ENCODE measurements around the gene MAP4K4. TPM values are rescaled to one million over a fixed set of nuclear protein-coding genes. Genes with fewer than 3 reads are reported as not detected.
A peak's percentile ranks its signal among the peaks of the same experiment; 100 is the strongest.

The MAP4K4 gene
- polyA plus RNA-seq, 3 donors, result 5.3 to 66.9 (median 8.7) TPM

DNA sequence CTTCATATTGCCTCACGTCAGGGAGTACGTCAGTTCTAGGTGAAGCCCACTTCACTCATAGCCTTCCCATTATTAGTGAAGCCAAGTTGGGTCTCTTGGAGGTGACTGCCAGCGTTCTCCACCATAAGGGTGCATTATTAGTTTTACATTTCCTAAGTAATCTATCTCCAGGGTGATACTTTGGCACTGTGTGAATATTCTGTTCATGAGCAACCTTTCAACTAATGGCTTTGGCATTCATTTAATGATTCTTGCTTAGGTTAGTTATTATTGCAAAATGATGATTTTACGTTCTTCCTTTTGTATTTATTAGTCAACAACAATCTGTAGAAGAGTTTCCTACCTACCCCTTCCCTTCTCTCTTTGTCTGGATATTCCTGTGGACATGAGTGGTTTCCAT is 97.5 kb downstream of the MAP4K4 start:
- H3K27me3 ChIP-seq (ENCODE audit: control insufficient read depth in 2 of 2, insufficient read depth in 2 of 2, low read length in 2 of 2), result no peaks in the 10 kb centered on the region
- intact Hi-C loops (cut with micrococcal nuclease), result no loop called here
- WGBS (ENCODE audit: insufficient coverage), result no CpG with 5 or more reads among the region's 4 CpGs
- no peak overlapping the region for H3K4me2 ChIP-seq (replicated peaks; ENCODE audit: extremely low read depth, low read length, poor library complexity, severe bottlenecking)
- H3K79me2 ChIP-seq (ENCODE audit: insufficient read depth, low read length), result peaks cover 95% of the 10 kb centered on the region
- no peak overlapping the region for H2AFZ ChIP-seq (ENCODE audit: insufficient read depth, low read depth, low read length, poor library complexity, severe bottlenecking)
- peaks cover 0 to 1% (median 0%) of the 10 kb centered on the region in 7 donors for H3K9me3 Mint-ChIP-seq
- no peak for DNase-seq
- H3K9me3 ChIP-seq (replicated peaks in 1 of 2; ENCODE audit: control insufficient read depth in 1 of 2, insufficient read depth in 1 of 2, low read length in 2 of 2), result no peaks in the 10 kb centered on the region
- H4K20me1 ChIP-seq (ENCODE audit: insufficient read depth, low read length), result peaks cover 100% of the 10 kb centered on the region
- H3K36me3 Mint-ChIP-seq, result peaks cover 25 to 26% of the 10 kb centered on the region in 2 donors
- no peak overlapping the region for H3K4me3 ChIP-seq (replicated peaks in 1 of 3; ENCODE audit: low read depth in 2 of 3, low read length in 3 of 3)
- H3K27ac ChIP-seq (ENCODE audit: low read depth in 1 of 2, low read length in 2 of 2), result no peak overlapping the region
- H3K27me3 Mint-ChIP-seq (ENCODE audit: low read depth in 3 of 3), result peaks cover 0 to 2% (median 0%) of the 10 kb centered on the region in 3 donors
- peaks cover 5 to 26% of the 10 kb centered on the region in 2 donors for H3K36me3 ChIP-seq (replicated peaks in 1 of 2; ENCODE audit: control insufficient read depth in 1 of 2, insufficient read depth in 2 of 2, low read length in 2 of 2)
- no peaks in the 10 kb centered on the region for H3K4me1 ChIP-seq (ENCODE audit: control insufficient read depth in 1 of 2, insufficient read depth in 2 of 2, low read length in 2 of 2)
- H3K4me1 Mint-ChIP-seq, result peaks cover 29% of the 10 kb centered on the region
- no peak overlapping the region for H3K27ac Mint-ChIP-seq
- no peak overlapping the region for H3K4me3 Mint-ChIP-seq
- H3K9ac ChIP-seq (ENCODE audit: insufficient read depth, low read length, poor library complexity, severe bottlenecking), result no peak overlapping the region
- TF ChIP-seq CTCF (IDR thresholded peaks at IDR 0.05), result no peak

DNA sequence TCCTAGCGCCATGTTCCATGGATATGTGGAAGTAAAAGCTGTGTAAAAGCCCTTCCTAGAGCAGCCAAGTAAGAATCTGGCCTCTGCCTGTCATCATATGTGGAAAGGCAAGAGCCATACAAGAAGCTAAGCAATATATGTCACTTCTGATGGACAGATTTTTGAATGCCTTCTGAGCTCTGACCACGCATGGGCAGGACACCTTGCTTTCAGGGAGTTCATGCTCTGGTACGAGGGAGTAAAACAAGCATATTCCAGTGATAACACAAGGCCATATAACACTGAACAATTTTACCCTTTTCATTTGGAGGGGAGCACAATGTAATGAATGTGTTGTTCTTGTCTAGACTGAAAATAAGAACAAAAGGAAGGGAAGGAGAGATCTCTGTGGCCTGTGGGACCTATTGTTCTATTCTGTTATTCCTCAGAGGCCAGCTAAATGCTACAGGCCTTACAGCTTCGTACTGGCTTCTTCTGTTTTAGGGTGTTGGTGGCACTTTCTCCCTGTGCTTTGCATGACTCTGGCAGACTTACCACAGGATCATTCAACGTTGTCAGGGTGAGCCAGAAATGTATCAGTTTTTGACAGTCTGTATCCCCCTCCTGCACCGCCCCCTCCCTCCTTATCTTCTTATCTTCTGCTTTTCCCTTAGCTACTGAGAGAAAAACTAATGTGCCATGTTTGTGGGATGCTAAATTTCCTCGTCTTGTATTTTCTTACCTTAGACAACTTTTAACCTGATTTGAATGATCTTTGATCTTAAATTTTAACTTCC is 99.5 kb downstream of the MAP4K4 start:
- peaks cover 30% of the 10 kb centered on the region for H3K4me1 Mint-ChIP-seq
- peaks cover 100% of the 10 kb centered on the region for H4K20me1 ChIP-seq (ENCODE audit: insufficient read depth, low read length)
- H3K36me3 ChIP-seq (replicated peaks in 1 of 2; ENCODE audit: control insufficient read depth in 1 of 2, insufficient read depth in 2 of 2, low read length in 2 of 2), result peaks cover 0 to 20% of the 10 kb centered on the region in 2 donors
- H3K27ac Mint-ChIP-seq, result no peak overlapping the region
- intact Hi-C loops (cut with micrococcal nuclease), result no loop called here
- H3K79me2 ChIP-seq (ENCODE audit: insufficient read depth, low read length), result peaks cover 100% of the 10 kb centered on the region
- H3K9ac ChIP-seq (ENCODE audit: insufficient read depth, low read length, poor library complexity, severe bottlenecking), result no peak overlapping the region
- no peaks in the 10 kb centered on the region for H3K4me1 ChIP-seq (ENCODE audit: control insufficient read depth in 1 of 2, insufficient read depth in 2 of 2, low read length in 2 of 2)
- no peak overlapping the region for H3K4me3 Mint-ChIP-seq
- peak overlapping the region in 1 of 2 donors; percentile 27 for H3K27ac ChIP-seq (ENCODE audit: low read depth in 1 of 2, low read length in 2 of 2)
- H3K4me3 ChIP-seq (replicated peaks in 1 of 3; ENCODE audit: low read depth in 2 of 3, low read length in 3 of 3), result no peak overlapping the region
- H3K9me3 Mint-ChIP-seq, result peaks cover 0 to 1% (median 0%) of the 10 kb centered on the region in 7 donors
- no peak overlapping the region for H2AFZ ChIP-seq (ENCODE audit: insufficient read depth, low read depth, low read length, poor library complexity, severe bottlenecking)
- no peak for TF ChIP-seq CTCF (IDR thresholded peaks at IDR 0.05)
- no peak for DNase-seq
- H3K27me3 Mint-ChIP-seq (ENCODE audit: low read depth in 3 of 3), result peaks cover 0 to 2% (median 0%) of the 10 kb centered on the region in 3 donors
- no peaks in the 10 kb centered on the region for H3K9me3 ChIP-seq (replicated peaks in 1 of 2; ENCODE audit: control insufficient read depth in 1 of 2, insufficient read depth in 1 of 2, low read length in 2 of 2)
- WGBS (ENCODE audit: insufficient coverage), result 72% methylated on average over 3 of the region's 7 CpGs
- no peak overlapping the region for H3K4me2 ChIP-seq (replicated peaks; ENCODE audit: extremely low read depth, low read length, poor library complexity, severe bottlenecking)
- H3K36me3 Mint-ChIP-seq, result peaks cover 12 to 19% of the 10 kb centered on the region in 2 donors
- no peaks in the 10 kb centered on the region for H3K27me3 ChIP-seq (ENCODE audit: control insufficient read depth in 2 of 2, insufficient read depth in 2 of 2, low read length in 2 of 2)
